ENCODE measurements around the gene HASPIN. TPM values are rescaled to one million over a fixed set of nuclear protein-coding genes. Genes with fewer than 3 reads are reported as not detected.
A peak's percentile ranks its signal among the peaks of the same experiment; 100 is the strongest.

Gene HASPIN
- total and polyA plus RNA-seq, 9 of the 15 experiments (the other 6 are each of a cell fraction or from before 2014, with no cell fraction given), result 0.81 to 13.5 (median 9.9) TPM

DNA sequence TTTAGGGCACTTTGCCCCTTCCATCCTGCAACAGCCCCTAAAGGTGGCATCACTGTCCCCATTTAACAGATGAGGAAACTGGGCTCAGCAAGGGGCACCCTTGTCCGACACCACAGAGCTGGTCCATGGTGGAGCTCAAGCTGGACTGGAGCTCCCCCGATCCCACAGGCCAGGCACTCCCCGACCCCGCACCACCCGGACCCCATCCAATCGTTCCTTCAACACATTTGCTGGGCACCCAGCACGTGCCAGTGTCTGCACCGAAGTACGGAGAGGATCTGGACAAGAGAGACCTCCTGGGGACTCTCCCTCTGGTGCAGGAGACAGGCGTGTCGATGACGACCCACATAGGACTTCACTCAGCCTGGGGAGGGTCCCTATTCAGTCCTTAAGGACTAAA lies 41.7 kb upstream of the HASPIN start:
- TF ChIP-seq ELF4 (CRISPR knock-in tag; IDR thresholded peaks at IDR 0.05), result no peak
- TF ChIP-seq RHOXF2B (CRISPR knock-in tag; conservative IDR thresholded peaks at IDR 0.05), result no peak
- no peak for TF ChIP-seq ATF1 (CRISPR knock-in tag; IDR thresholded peaks at IDR 0.05)
- TF ChIP-seq ATF1 (tag; IDR thresholded peaks at IDR 0.05), result no peak
- POLR2A ChIA-PET, result no interaction called here
- no peaks in the 10 kb centered on the region for H3K36me3 ChIP-seq (ENCODE audit: control insufficient read depth, insufficient read depth, low read length)
- DNase-seq (ENCODE audit: extremely low read depth in 1 of 4, low spot score in 3 of 4), result no peak
- in situ Hi-C loops (cut with MboI), result loop anchor here (5.0 kb wide), 1 partner anchor 50 kb away; no protein-coding TSS in a partner anchor
- H3K4me1 ChIP-seq (replicated peaks in 1 of 2; ENCODE audit: control insufficient read depth in 2 of 2, insufficient read depth in 2 of 2, low read length in 2 of 2), result peaks cover 0 to 23% of the 10 kb centered on the region in 2 experiments; a peak in 2 of 5 replicates
- BruUV-seq (replicated peaks), result no TSS peak
- H3K27me3 ChIP-seq (ENCODE audit: control insufficient read depth in 2 of 2, insufficient read depth in 2 of 2, low read length in 2 of 2), result peaks cover 0 to 17% of the 10 kb centered on the region in 2 experiments; a peak in 2 of 5 replicates
- no peak overlapping the region for H3K9ac ChIP-seq (ENCODE audit: insufficient read depth in 1 of 2, low read depth in 2 of 2, low read length in 2 of 2)
- no peaks in the 10 kb centered on the region for H3K9me3 ChIP-seq (replicated peaks; ENCODE audit: control insufficient read depth, insufficient read depth, low read depth, low read length)
- H4K20me1 ChIP-seq (replicated peaks; ENCODE audit: control insufficient read depth, insufficient read depth, low read length), result no peaks in the 10 kb centered on the region
- intact Hi-C loops (cut with micrococcal nuclease), result loop anchor here (2.0 to 10.0 kb wide), 3 partner anchors 51 to 637 kb away; no protein-coding TSS in a partner anchor
- H3K27ac ChIP-seq (ENCODE audit: extremely low read depth, low read depth, low read length), result no peak overlapping the region
- H3K9me1 ChIP-seq (ENCODE audit: control insufficient read depth, insufficient read depth, low read length), result no peaks in the 10 kb centered on the region
- H3K4me2 ChIP-seq (ENCODE audit: insufficient read depth, low read length), result no peak overlapping the region
- WGBS (ENCODE audit: insufficient coverage, low coverage, missing lambda C conversion rate), result 15% methylated on average over 9 of the region's 12 CpGs
- FAIRE-seq, result no peak
- no peak overlapping the region for H2AFZ ChIP-seq (ENCODE audit: low read depth, low read length)
- ATAC-seq, result no peak
- H3K4me3 ChIP-seq, result no peak overlapping the region
- H3K79me2 ChIP-seq (ENCODE audit: control insufficient read depth, insufficient read depth, low read length), result no peaks in the 10 kb centered on the region
- CTCF ChIA-PET (ENCODE audit: low intra/inter-chr PET ratio), result interaction anchor here (1.1 kb wide), 1 partner anchor 146 kb away, joined by 3 read pairs; no protein-coding TSS in a partner anchor

DNA sequence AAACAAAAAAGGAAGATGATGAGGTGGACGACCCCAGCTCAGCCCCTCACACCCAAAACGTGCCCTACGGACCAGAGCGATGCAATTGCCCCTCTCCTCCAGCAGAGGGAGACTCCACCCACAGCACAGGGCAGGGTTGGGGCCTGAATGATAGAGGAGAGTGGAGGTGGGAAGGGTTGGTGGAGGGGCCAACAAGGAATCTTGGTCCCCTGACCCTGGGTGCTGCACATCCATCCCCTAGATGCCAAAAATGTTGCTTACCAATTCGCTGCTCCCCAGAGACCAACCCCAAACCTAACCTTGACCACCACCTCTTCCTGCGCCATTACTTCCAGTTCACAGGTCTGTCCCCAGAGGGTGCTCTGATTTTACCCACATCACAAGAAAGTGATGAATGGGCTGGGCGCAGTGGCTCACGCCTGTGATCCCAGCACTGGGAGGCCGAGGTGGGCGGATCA lies 40.6 kb upstream of the HASPIN start:
- no peak overlapping the region for H3K27ac ChIP-seq (ENCODE audit: extremely low read depth, low read depth, low read length)
- peak; percentile 52 to 74 (median 65) for DNase-seq (ENCODE audit: extremely low read depth in 1 of 4, low spot score in 3 of 4)
- peak; percentile 90 for ATAC-seq
- intact Hi-C loops (cut with micrococcal nuclease) (loop anchor here (2.0 to 10.0 kb wide), 3 partner anchors 50 to 638 kb away; no protein-coding TSS in a partner anchor), in situ Hi-C loops (cut with MboI) (loop anchor here (5.0 kb wide), 1 partner anchor 49 kb away; no protein-coding TSS in a partner anchor)
- peaks cover 0 to 21% of the 10 kb centered on the region in 2 experiments; a peak in 2 of 5 replicates for H3K4me1 ChIP-seq (replicated peaks in 1 of 2; ENCODE audit: control insufficient read depth in 2 of 2, insufficient read depth in 2 of 2, low read length in 2 of 2)
- WGBS (ENCODE audit: insufficient coverage, low coverage, missing lambda C conversion rate), result 3% methylated on average over 10 of the region's 10 CpGs
- no peaks in the 10 kb centered on the region for H3K9me1 ChIP-seq (ENCODE audit: control insufficient read depth, insufficient read depth, low read length)
- no peak overlapping the region for H3K9ac ChIP-seq (ENCODE audit: insufficient read depth in 1 of 2, low read depth in 2 of 2, low read length in 2 of 2)
- no peaks in the 10 kb centered on the region for H4K20me1 ChIP-seq (replicated peaks; ENCODE audit: control insufficient read depth, insufficient read depth, low read length)
- peak; percentile 77 for FAIRE-seq
- no peaks in the 10 kb centered on the region for H3K79me2 ChIP-seq (ENCODE audit: control insufficient read depth, insufficient read depth, low read length)
- POLR2A ChIA-PET, result no interaction called here
- peaks cover 0 to 17% of the 10 kb centered on the region in 2 experiments; a peak in 2 of 5 replicates for H3K27me3 ChIP-seq (ENCODE audit: control insufficient read depth in 2 of 2, insufficient read depth in 2 of 2, low read length in 2 of 2)
- CTCF ChIA-PET (ENCODE audit: low intra/inter-chr PET ratio), result interaction anchor here (1.1 kb wide), 1 partner anchor 145 kb away, joined by 3 read pairs; no protein-coding TSS in a partner anchor
- H3K9me3 ChIP-seq (replicated peaks; ENCODE audit: control insufficient read depth, insufficient read depth, low read depth, low read length), result no peaks in the 10 kb centered on the region
- no TSS peak for BruUV-seq (replicated peaks)
- no peak overlapping the region for H3K4me2 ChIP-seq (ENCODE audit: insufficient read depth, low read length)
- H3K4me3 ChIP-seq, result no peak overlapping the region
- H3K36me3 ChIP-seq (ENCODE audit: control insufficient read depth, insufficient read depth, low read length), result no peaks in the 10 kb centered on the region
- H2AFZ ChIP-seq (ENCODE audit: low read depth, low read length), result no peak overlapping the region
- TF ChIP-seq, protein P1, sequence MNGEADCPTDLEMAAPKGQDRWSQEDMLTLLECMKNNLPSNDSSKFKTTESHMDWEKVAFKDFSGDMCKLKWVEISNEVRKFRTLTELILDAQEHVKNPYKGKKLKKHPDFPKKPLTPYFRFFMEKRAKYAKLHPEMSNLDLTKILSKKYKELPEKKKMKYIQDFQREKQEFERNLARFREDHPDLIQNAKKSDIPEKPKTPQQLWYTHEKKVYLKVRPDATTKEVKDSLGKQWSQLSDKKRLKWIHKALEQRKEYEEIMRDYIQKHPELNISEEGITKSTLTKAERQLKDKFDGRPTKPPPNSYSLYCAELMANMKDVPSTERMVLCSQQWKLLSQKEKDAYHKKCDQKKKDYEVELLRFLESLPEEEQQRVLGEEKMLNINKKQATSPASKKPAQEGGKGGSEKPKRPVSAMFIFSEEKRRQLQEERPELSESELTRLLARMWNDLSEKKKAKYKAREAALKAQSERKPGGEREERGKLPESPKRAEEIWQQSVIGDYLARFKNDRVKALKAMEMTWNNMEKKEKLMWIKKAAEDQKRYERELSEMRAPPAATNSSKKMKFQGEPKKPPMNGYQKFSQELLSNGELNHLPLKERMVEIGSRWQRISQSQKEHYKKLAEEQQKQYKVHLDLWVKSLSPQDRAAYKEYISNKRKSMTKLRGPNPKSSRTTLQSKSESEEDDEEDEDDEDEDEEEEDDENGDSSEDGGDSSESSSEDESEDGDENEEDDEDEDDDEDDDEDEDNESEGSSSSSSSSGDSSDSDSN (IDR thresholded peaks at IDR 0.05; ENCODE audit: borderline replicate concordance in 1 of 2, low read depth in 2 of 2, low read length in 2 of 2), result no peak
- TF ChIP-seq SAFB (IDR thresholded peaks at IDR 0.05; ENCODE audit: borderline replicate concordance, low read depth, low read length) (no peak), SMC3 (conservative IDR thresholded peaks at IDR 0.05; ENCODE audit: insufficient read depth, low read depth, low read length) (peak; percentile 50; the same call in 1 of the 2 replicates), ZNF584 (CRISPR knock-in tag; IDR thresholded peaks at IDR 0.05; ENCODE audit: low read depth) (no peak), ZC3H11A (IDR thresholded peaks at IDR 0.05; ENCODE audit: low read depth, low read length) (no peak)
- TF ChIP-seq, protein P2, sequence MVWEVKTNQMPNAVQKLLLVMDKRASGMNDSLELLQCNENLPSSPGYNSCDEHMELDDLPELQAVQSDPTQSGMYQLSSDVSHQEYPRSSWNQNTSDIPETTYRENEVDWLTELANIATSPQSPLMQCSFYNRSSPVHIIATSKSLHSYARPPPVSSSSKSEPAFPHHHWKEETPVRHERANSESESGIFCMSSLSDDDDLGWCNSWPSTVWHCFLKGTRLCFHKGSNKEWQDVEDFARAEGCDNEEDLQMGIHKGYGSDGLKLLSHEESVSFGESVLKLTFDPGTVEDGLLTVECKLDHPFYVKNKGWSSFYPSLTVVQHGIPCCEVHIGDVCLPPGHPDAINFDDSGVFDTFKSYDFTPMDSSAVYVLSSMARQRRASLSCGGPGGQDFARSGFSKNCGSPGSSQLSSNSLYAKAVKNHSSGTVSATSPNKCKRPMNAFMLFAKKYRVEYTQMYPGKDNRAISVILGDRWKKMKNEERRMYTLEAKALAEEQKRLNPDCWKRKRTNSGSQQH (CRISPR knock-in tag; IDR thresholded peaks at IDR 0.05), result peak; percentile 13; the same call in 1 of the 2 replicates
